HG02938 (cell line): ENCODE results near the gene SCART1.
"Not testable (repeated sequence)": the region's sequence is repeated elsewhere in the genome, so short reads cannot be mapped to it uniquely, and the experiment has no call there.

Source experiments
- ATAC-seq: cut with Tn5 transposase; IDR thresholded peaks from one replicate; pipeline ENCODE4 v1.9.1; 2021; ENCODE audit warnings: mild to moderate bottlenecking, moderate library complexity; ENCODE audit not compliant: unreplicated experiment

SCART1 gene

DNA sequence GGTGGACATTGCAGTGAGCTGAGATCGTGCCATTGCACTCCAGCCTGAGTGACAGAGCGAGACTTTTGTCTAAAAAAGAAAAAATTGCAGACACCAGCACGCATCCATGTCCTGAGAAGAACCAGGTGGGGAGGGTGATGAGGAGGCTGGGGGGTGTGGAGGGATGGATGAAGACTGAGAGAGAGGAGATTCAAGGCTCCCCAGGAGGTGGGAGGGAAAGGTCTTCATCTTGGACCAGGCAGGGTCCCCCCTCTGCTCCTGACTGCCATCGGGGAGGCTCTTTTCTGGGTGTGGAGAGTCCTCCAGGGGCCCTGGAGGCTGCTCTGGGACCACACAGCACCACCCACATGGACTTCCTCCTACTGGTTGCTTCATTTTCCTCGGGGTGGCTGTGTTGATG lies 1.5 kb downstream of the SCART1 start:
- ATAC-seq = no peak

DNA sequence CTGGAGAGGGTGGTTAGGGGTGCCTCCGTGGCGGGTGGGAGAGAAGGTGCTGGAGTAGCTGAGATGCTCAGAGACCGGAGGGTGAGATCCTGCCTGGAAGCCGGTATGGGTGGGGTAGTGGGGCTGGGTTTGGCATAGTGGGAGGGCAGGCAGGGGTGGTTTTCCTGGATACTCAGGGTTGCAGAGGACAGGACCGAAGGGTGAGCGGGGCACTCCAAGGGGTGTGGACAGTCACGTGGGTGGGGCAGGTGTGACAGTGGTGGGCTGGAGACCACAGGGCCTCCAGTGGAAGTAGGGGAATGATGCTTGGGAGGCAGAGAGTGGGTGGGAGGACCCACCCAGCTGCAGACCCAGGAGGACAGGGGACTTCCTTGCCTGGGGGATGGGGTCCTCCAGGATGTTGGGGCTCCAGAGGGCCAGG lies 1.9 kb downstream of the SCART1 start:
- ATAC-seq = no peak

DNA sequence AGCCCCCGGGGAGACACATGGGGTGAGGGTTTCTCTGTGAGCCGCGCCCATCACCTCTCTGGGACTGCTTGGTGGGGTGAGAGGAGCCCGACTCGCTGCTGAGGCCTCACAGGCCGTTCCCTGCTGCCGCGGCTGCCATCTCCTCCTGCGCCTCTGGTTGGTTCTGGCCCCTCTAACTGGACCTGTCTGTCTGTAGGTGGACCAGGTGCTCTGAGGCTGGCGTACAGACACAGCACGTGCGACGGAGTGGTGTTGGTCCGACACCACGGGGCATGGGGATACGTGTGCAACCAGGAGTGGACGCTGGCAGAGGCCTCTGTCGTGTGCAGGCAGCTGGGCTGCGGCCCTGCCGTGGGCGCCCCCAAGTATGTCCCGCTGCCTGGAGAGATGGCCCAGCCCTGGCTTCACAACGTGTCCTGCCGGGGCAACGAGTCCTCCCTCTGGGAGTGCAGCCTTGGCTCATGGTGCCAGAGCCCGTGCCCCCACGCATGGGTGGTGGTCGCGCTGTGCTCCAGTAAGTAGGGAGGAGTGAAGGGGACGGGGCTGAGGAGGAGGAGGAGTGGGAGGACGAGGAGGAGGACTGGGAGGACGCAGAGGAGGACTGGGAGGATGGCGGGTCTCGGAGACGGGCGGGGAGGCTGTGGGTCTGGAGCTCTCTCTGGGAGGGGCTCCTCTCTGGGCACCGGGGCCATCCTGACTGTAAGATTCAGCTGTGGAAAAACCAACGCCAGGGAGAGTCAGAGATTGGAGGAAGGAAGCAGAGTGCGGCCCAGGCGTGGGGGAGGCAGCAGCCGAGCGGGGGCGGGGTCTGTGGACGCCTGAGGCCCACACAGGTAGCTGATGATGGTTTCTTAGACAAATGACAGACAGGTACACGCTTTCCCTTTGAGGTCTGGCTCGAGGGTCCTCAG lies 2.6 kb downstream of the SCART1 start:
- ATAC-seq = no peak

DNA sequence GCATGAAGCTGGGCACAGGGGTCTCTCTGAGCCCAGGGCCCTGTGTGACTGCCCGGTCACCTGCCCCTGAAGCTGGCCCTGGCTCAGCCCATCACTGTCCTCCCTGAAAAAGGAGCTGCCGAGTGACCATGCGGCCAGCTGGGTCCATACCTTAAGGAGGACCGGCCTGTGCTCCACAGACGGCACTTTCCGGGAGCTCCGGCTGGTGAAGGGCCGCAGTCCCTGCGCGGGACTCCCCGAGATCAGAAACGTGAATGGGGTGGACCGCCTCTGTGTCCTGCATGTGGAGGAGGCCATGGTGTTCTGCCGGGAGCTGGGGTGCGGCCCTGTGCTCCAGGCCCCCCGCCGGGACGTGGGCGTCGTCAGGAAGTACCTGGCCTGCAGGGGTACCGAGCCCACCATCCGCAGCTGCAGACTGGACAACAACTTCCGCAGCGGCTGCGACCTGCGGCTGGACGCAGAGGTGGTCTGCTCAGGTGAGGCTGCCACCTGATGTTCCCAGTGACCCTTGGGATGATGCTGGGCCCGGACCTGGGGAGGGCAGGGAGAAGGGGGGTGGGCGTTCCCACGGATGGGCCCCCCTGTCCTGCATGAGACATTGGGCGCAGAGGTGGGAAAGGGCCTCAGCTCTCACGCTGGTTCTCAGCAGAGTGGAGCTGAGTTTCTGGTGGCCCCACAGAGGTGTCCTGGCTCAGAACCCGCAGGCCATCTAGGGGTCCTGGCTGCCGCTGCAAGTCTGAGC lies 3.5 kb downstream of the SCART1 start:
- ATAC-seq = no peak

DNA sequence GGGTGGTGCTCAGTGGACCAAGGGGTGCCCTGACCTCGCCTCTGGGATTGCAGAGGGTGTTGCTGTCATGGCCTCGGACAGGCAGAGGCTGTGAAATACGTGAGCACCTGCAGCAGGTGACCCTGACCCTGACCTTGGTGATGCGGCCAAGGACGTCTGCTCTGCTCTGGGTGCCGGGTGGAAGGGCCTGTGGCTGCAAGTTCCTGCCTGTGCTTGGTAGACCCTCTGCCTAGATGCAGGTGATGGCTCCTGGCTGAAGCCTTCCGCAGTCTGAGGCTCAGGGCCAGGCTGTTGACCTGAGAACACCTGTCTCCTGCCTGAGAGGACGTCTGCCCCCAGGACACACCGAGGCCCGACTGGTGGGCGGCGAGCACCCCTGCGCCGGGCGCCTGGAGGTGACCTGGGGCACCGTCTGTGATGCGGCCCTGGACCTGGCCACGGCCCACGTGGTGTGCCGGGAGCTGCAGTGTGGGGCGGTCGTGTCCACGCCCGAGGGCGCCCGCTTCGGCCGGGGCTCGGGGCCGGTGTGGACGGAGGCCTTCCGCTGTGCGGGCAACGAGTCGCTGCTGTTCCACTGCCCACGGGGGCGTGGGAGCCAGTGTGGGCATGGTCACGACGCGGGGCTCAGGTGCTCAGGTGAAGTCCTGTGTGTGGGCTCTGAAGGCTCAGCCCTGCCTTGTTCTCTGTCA lies 4.4 kb downstream of the SCART1 start:
- no peak for ATAC-seq

DNA sequence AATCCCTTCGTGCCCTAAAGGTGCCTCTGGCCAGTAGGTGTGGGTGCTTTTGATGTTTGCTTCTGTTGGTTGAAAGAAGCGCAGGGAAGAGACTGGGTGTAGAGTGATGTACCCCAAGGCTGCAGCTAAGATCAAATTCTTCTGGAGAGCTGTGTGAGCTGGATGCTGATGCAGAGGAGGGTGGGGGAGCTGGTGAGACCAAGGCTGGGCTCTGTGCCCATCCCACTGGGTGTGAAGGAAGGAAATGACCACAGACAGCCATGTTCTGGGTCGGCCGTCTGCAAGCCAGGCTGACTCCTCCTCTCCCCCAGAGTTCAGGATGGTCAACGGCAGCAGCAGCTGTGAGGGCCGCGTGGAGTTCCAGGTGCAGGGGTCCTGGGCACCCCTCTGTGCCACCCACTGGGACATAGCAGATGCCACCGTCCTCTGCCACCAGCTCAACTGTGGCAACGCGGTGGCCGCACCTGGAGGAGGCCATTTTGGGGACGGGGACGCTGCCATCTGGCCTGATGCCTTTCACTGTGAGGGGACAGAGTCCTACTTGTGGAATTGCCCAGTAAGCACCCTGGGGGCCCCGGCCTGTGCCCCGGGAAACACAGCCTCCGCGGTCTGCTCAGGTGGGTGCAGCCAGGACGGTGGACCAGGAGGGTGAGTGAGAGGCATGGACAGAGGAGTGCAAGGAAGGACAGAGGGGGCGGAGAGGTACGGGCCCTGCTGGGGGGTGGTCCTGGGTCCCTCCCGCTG lies 5.1 kb downstream of the SCART1 start:
- ATAC-seq = no peak

DNA sequence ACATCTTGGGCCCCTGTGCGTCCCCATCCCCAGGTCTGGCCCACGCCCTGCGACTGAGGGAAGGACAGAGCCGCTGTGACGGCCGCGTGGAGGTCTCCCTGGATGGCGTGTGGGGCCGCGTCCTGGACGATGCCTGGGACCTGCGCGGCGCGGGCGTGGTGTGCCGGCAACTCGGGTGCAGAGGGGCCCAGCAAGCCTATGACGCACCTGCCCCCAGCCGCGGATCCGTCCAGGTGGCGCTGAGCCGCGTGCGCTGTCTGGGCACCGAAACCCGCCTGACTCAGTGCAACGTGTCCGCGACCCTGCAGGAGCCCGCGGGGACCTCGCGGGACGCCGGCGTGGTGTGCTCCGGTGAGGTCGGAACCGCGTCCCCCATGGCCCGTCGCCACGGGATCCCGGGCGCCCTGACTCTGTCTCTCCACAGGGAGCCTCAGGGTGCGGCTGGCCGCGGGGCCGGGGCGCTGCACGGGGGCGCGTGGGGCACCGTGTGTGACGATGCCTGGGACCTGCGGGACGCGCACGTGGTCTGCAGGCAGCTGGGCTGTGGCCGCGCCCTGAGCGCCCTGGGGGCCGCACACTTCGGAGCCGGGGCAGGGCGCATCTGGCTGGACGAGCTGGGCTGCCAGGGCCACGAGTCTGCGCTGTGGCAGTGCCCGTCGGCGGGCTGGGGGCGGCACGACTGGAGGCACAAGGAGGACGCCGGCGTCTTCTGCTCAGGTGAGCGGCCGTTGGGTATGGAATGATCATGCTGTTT lies 5.9 kb downstream of the SCART1 start:
- ATAC-seq = no peak

DNA sequence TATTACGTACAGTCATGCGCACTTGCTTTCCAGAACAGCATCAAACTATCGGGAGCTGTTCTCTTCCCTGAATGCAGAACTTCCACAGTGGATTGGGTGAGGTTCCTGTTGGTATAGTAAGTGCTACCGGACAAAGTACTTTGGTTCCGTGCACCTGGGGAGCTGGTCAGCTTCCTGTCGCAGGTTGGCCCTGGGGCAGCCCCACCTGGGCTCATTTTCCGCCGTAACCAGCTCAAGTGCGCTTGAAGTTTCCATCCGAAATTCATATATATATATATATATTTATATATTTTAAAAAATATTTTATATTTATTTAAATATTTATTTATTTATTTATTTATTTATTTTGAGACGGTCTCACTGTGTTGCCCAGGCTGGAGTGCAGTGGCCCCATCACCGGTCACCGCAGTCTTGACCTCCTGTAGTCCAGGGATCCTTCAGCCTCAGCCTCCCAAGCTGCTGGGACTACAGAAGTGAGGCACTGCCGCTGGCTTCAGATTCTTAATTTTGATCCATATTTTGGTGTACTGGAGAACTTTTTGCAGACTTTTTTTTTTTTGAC lies 6.5 kb downstream of the SCART1 start:
- no peak for ATAC-seq

DNA sequence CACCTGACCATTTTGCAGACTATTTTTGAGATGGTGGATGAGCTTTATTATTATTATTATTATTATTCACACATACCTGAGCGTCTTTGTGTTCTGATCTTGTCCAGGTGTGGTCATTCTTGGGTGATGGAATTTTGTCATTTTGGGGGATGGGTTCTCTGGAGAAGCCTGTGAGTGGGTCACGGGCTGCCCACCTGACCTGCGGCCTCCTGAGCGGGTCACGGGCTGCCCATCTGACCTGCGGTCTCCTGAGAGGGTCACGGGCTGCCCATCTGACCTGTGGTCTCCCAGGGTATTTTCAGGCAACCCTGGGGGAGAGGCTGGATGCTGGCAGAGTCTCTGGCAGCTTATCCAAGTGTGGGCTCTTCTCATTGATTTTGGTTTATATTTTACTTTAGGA lies 7.3 kb downstream of the SCART1 start:
- ATAC-seq = no peak

DNA sequence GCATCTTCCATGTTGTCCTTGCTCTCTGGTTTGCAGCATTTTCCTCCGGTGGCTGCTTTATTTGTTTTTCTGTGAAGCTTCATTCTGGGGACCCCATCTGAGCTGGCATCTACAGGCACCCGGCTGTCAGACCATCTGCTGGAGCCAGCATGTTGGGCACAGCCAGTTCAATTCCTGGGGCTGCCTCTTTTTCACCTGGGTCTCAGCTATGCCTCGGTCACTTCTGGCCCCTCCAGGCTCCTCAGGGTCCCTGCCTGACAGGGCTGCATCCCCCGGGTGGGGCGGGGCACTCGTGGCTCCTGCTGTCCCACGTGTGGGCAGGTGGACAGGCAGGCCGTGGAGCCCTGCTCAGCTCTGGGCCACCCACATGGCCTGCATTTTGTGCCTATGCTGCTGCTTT lies 8.1 kb downstream of the SCART1 start:
- ATAC-seq = no peak

DNA sequence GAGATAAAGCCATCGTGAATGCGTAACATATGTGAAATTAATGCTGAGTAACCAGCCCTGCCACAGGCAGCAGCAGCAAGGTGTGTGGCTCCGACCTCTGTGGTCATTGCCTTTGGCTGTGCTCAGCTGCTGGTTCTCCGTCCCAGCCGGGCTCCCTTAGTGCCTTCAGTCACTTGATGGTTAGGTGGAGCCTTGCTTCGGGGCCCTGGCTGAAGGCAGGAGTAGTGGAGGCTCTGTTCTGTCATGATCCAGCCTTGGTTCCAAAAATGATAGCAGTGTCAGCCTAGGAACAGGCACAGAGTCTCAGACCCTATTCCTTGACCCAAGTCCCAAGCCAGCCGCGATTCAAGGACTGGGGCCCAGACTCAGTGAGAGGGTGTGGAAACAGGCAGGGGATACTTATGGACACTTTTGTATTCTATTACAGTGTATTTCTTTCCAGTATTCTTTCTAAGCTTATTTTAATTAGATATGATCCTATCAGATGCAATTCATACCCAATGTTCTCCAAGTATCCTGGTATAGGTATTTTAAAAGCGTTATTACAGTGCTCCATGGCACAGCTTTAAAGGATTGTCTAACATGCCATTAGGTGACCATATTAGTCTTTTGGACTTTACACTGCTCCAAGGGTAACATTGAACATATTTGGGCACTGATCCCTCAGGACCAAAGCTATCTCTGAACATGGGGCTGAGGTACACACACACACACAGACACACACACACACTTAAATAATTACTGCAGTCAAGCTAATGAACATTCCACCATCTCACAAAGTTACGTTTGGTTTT lies 9.0 kb downstream of the SCART1 start:
- ATAC-seq = no peak

DNA sequence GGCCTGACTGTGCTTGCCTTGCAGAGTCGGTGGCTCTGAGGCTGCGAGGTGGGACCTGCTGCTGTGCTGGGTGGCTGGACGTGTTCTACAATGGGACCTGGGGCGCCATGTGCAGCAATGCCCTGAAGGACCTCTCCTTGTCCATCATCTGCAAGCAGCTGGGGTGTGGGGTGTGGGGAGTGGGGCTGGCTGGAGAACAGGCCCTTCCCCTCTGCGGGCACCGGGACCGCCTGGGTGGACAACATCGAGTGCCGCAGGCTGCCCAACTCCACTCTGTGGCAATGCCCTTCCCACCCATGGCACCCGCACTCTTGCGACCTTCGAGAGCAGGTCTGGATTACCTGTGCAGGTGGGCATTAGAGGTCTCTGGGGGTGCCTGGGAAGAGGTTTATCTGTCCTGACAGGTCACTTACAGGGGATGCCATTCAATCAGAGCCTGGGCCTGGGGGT lies 10.9 kb downstream of the SCART1 start:
- ATAC-seq = no peak

DNA sequence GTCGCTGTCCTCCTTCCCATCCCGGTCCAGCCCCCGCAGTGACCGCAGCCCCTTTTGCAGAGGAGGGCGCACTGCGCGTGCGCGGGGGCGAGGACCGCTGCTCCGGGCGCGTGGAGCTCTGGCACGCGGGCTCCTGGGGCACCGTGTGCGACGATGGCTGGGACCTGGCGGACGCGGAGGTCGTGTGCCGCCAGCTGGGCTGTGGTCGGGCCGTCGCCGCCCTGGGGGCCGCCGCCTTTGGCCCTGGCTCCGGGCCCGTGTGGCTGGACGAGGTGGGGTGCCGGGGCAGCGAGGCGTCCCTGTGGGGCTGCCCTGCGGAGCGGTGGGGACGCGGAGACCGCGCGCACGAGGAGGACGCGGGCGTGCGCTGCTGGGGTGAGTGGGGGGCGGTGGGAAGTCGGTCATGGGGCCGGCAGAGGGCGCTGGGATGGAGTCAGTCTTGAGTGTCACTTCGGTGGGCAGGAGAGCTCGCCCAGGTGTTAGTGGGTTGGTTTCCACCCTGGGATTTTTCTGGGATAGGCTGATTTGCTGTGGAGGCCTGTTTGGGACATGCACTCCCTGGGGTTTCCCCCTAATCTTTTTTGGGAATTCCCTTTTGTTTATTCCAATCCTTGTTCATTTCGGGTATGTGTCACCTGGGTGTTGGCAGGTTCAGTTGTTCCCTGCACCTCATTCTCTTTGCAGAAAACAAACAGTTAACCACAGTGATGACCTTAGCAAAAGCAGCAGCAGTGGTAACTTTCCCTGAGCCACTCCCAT lies 11.6 kb downstream of the SCART1 start:
- no peak for ATAC-seq

DNA sequence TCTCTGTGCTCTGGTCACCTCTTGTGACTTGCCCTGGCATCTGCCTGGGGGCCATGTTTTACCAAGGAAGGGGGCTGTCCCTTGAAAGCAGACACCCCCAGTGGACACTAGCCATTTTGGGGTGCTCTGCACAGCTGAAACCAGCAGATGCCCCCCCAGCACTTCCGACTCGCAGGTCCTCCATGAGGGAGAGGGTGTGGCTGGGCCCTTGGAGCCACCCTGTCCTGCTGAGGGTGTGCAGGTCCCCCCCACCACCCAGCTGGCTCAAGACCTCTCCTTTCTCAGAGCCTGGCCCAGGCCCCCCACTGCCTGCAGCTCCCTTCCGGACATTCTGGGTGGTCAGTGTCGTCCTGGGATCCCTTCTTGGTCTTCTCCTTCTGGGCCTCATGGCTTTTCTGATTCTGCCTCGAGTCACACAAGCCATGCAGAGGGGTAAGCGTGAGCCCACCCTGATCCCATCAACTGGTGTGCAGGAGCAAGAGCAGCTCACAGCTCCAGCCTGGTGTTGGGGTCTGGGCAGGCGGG lies 12.3 kb downstream of the SCART1 start:
- no peak for ATAC-seq

DNA sequence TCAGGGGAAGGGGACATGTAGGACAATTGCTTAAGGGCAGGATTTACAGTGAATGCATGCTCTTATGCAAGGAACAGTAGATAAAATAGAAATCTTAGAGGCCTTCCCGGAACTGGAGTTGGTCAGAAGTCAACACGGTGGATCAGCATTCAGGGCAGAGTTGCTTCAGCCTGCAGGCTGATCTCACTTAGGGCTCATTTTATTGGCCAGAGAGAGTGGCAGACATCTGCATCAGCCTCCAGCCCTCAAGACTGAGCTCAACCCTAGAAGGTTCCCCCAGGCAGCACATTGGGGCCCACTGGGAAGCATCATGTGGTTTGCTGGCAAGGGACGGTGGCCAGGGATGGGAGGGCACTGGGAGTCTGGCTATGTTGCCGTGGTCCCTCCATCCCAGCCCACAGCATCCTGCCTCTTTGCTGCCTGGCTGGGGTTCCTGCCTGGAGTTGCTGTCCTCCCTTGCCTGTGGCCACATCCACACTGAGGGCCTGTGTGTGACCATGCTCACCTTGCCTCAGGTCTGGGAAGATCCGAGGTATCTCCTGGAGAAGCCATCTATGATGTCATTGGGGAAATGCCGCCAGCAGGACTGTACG lies 13.0 kb downstream of the SCART1 start:
- ATAC-seq = no peak

DNA sequence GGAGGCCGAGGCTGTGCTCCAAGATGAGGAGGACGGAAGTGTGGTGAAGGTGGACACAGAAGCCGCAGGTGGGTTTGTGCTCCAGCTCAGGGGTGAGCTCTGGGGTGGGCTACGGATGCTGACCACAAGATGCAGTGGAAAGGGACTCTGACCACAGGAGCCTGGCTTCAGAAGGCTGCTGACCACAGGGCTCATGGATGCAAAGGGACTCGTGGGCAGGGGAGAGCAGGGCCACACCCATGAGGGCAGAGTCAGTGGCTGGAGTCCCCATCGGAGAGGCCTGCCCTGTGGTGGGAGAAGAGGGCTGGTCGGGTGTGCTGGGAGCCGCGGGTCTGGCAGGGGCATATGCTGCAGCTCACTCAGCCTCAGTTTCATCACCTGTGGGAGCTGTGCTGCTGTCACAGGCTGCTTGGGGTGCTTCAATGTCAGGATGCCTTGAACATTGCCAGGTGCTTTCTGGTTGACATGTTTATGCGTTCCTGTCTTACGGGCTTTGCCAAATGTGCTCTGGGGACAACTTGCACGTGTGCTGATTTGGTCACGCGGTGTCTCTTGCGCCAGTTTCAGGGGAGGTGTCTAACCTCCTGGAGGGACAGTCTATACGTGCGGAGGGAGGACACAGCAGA lies 13.7 kb downstream of the SCART1 start:
- no peak for ATAC-seq

DNA sequence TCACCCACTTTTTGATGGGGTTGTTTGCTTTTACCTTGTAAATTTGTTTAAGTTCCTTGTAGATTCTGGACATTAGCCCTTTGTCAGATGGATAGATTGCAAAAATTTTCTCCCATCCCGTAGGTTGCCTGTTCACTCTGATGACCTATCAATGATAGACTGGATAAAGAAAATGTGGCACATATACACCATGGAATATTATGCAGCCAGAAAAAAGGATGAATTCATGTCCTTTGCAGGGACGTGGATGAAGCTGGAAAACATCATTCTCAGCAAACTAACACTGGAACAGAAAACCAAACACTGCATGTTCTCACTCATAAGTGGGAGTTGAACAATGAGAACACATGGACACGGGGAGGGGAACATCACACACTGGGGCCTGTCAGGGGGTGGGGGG lies 15.5 kb downstream of the SCART1 start:
- ATAC-seq = not testable (repeated sequence)
